Colonic mucosa (tissue), 4 donors: ENCODE results near the gene TTC7B. TPM values are rescaled to one million over a fixed set of nuclear protein-coding genes. Genes with fewer than 3 reads are reported as not detected.

Experiments used
- DNase-seq: peaks from one replicate; pipeline ENCODE4 v3.0.0-alpha.2; 2020
- H3K27ac ChIP-seq: fragments of 200-600 bp; one replicate; pipeline ENCODE4 v1.8.0; 2021
- H3K27me3 ChIP-seq: fragments of 200-600 bp; one replicate; pipeline ENCODE4 v1.8.0; 2021
- H3K36me3 ChIP-seq: fragments of 200-600 bp; one replicate; pipeline ENCODE4 v1.8.0; 2021
- H3K4me1 ChIP-seq: fragments of 200-600 bp; one replicate; pipeline ENCODE4 v1.8.0; 2021; ENCODE audit warnings: mild to moderate bottlenecking
- H3K4me3 ChIP-seq: fragments of 200-600 bp; one replicate; pipeline ENCODE4 v1.8.0; 2021
- H3K9ac ChIP-seq, 2 donors: one replicate each; pipeline ENCODE4 v1.7.0; 2013; ENCODE audit warnings: control low read depth in 2 of 2, low read depth in 2 of 2, low read length in 2 of 2
- H3K9me3 ChIP-seq: fragments of 200-600 bp; one replicate; pipeline ENCODE4 v1.8.0; 2021
- intact Hi-C: fragments of 100-400 bp; cut with DNase I; formaldehyde crosslinking; loops from one replicate; pipeline ENCODE4 v1.14.1; 2022
- total RNA-seq, 2 donors: library from RNA; stranded (reverse); fragmentation: NEBNext Ultra II Directional in 1 of 2; extraction: Animal tissue kit (Norgen Biotek cat#: 25700) in 1 of 2; gene quantifications; one replicate each; pipeline ENCODE4 v1.2.1, GENCODE V29; 2021
- TF ChIP-seq, protein P1 (sequence below): fragments of 200-600 bp; IDR thresholded peaks from one replicate; pipeline ENCODE4 v1.8.0; 2022; ENCODE audit warnings: antibody characterized with exemption, mild to moderate bottlenecking
- donor health status: healthy.
- donor health status: DM: no; HTN: no; CAD: no.
- donor health status: DM: no; HTN: no; CAD: no.

TTC7B gene
- total RNA-seq, 2 donors from 2014 or later, result 3.3 to 11.8 TPM

DNA sequence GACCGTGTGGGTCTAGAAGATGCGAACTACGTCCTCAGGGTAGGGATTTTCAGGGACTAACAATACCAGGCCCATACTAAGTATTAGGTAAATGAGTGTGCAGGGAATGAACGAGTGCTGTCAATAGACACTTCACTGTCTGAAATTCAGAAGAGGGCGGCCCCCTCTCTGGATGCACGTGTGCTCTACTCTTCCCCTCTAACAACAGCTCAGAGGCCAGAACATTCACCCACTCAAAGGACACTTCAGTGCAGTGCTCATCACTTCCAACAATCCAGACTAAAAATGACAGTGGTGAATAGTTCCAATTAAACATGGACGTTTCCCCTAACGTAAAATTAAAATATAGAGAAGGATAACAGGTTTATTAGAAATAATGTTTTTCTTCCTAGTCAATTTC lies 219.5 kb downstream of the TTC7B start:
- Histone ChIP-seq H3K9ac (no peak overlapping the region), H3K4me1 (no peaks in the 10 kb centered on the region), H3K27me3 (no peaks in the 10 kb centered on the region), H3K36me3 (no peaks in the 10 kb centered on the region), H3K4me3 (no peak overlapping the region), H3K27ac (no peak overlapping the region), H3K9me3 (no peaks in the 10 kb centered on the region)
- DNase-seq, result no peak
- TF ChIP-seq, protein P1, sequence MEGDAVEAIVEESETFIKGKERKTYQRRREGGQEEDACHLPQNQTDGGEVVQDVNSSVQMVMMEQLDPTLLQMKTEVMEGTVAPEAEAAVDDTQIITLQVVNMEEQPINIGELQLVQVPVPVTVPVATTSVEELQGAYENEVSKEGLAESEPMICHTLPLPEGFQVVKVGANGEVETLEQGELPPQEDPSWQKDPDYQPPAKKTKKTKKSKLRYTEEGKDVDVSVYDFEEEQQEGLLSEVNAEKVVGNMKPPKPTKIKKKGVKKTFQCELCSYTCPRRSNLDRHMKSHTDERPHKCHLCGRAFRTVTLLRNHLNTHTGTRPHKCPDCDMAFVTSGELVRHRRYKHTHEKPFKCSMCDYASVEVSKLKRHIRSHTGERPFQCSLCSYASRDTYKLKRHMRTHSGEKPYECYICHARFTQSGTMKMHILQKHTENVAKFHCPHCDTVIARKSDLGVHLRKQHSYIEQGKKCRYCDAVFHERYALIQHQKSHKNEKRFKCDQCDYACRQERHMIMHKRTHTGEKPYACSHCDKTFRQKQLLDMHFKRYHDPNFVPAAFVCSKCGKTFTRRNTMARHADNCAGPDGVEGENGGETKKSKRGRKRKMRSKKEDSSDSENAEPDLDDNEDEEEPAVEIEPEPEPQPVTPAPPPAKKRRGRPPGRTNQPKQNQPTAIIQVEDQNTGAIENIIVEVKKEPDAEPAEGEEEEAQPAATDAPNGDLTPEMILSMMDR, result no peak
- intact Hi-C loops, result no loop called here

DNA sequence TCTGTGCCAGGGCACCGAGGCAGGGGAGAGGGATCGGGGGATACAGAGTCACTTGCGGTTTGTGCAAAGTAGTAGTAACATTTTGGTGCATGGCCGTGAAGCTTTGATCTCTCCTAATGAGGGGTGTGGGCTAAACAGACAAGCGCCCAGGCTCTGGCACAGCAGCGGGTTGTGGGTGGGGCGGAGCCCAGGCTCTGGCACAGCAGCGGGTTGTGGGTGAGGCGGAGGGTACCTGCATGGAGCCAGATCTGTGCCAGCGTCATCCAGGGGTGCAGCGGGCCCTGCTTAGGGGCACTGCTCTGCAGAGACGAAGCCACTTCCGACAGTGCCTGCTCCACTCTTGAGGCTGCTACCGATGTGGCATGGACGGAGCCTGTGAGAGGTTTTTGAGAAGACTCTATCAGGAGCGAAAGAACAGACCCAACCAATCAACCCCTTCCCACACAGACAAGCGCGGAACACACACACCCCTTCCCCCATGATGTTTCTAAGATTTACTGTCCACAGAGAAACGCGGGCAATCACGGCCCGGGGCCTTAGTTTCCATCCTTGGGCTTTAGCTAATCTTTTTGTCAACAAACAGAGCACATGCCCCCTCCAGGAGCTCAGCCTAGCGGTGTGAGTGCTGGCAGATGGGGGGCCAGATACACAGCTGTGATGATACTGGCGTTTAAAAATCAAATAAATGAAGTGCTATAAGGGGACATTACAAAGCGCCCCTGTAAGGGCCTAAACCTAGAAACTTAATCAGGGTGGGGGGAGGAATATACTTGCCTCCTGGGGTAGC lies 222.8 kb downstream of the TTC7B start:
- no peaks in the 10 kb centered on the region for H3K36me3 ChIP-seq
- H3K9ac ChIP-seq, result no peak overlapping the region
- no peak overlapping the region for H3K4me3 ChIP-seq
- intact Hi-C loops, result no loop called here
- no peaks in the 10 kb centered on the region for H3K9me3 ChIP-seq
- no peak overlapping the region for H3K27ac ChIP-seq
- no peaks in the 10 kb centered on the region for H3K27me3 ChIP-seq
- H3K4me1 ChIP-seq, result no peaks in the 10 kb centered on the region
- no peak for DNase-seq
- TF ChIP-seq, protein P1, result no peak

DNA sequence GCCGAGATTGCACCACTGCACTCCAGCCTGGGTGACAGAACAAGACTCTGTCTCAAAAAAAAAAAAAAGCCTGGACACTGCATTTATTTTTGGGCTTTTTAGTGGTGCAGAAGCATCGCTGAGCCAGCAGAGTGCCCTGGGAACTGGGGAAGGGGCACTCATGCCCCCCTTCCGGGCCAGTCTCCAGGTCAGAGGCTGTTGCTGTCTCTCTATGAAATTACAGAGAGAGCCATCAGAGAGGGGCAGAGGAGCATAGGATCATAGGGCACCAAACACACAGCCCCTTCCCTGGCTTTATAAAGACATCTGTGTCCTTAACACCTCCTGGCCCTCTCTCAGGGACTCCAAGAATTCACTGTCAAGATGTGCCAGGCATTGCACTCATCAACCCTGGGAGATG lies 223.6 kb downstream of the TTC7B start:
- Histone ChIP-seq H3K9ac (no peak overlapping the region), H3K36me3 (no peaks in the 10 kb centered on the region), H3K9me3 (no peaks in the 10 kb centered on the region), H3K27ac (no peak overlapping the region), H3K4me3 (no peak overlapping the region), H3K27me3 (no peaks in the 10 kb centered on the region), H3K4me1 (no peaks in the 10 kb centered on the region)
- intact Hi-C loops, result no loop called here
- TF ChIP-seq, protein P1, result no peak
- no peak for DNase-seq

DNA sequence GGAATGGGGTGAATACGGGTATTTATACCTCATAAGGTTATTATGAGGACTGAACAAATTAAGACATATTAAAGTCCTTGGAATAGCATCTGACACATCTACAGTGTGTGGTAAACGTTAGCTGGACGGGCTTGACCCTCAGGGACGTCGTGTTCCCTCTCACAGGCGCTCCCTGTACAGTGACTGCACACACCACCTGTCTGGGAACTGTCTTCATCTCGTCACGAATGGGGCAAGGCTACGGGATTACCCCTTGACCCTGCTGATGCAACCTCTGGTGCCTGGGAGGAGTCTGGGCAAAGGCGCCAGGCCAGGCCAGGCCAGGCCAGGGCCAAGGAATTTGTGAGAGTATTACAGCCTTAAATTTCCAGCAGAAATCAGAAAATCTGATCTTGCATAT lies 228.3 kb downstream of the TTC7B start:
- H3K9ac ChIP-seq, result no peak overlapping the region
- TF ChIP-seq, protein P1, result no peak
- no peak overlapping the region for H3K4me3 ChIP-seq
- H3K4me1 ChIP-seq, result no peaks in the 10 kb centered on the region
- no peaks in the 10 kb centered on the region for H3K36me3 ChIP-seq
- H3K9me3 ChIP-seq, result no peaks in the 10 kb centered on the region
- H3K27me3 ChIP-seq, result no peaks in the 10 kb centered on the region
- intact Hi-C loops, result no loop called here
- DNase-seq, result no peak
- no peak overlapping the region for H3K27ac ChIP-seq

DNA sequence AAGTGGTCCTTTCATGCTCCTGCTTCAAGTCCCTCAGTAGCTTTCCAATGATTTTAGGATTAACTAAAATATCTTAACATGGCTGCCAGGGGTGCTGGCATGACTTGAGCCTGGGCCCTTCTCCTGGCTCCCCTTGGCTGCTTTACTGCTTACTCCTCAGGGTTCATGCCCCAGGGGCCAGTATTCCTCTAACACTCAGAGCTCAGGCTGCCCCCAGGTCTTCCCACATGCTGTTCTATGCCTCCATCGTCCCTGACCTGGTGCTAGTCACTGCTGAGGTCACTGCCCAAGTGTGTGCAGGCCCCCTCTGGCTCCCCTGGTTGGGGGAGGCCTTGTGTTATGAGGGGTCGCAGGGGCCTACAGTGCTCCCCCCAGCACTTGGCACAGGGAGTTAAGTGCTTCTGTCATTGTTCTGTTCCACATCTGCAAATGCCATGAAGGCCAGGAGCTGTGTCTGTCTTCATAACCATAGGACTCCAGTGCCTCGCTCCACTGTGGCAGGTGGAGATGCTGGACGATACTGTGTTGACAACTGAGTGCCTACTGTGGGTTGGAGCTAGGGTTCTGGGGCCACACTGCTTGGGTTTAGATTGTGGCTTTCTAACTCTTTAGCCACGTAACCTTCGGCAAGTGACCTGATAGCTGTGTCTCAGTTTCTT lies 228.8 kb downstream of the TTC7B start:
- H3K27ac ChIP-seq, result no peak overlapping the region
- TF ChIP-seq, protein P1, result no peak
- no peaks in the 10 kb centered on the region for H3K36me3 ChIP-seq
- no peak overlapping the region for H3K4me3 ChIP-seq
- no peak for DNase-seq
- intact Hi-C loops, result no loop called here
- no peaks in the 10 kb centered on the region for H3K27me3 ChIP-seq
- no peak overlapping the region for H3K9ac ChIP-seq
- no peaks in the 10 kb centered on the region for H3K9me3 ChIP-seq
- H3K4me1 ChIP-seq, result no peaks in the 10 kb centered on the region
